OCI-LY3 (cell line): ENCODE measurements around the gene NID1.

Source experiments
- EZH2phosphoT487 ChIP-seq: fragments of 200-600 bp; shearing (Covaris generic); IDR thresholded peaks from 2 replicates; pipeline ENCODE4 v1.6.1; 2018; ENCODE audit warnings: antibody characterized with exemption, mixed run types, low read depth
- TF ChIP-seq, protein P1 (sequence below): fragments of 200-600, 300-600 bp; sonication (generic); IDR thresholded peaks from 2 replicates; pipeline ENCODE4 v1.5.1; 2014; ENCODE audit warnings: antibody characterized with exemption, low read length, low read depth

DNA sequence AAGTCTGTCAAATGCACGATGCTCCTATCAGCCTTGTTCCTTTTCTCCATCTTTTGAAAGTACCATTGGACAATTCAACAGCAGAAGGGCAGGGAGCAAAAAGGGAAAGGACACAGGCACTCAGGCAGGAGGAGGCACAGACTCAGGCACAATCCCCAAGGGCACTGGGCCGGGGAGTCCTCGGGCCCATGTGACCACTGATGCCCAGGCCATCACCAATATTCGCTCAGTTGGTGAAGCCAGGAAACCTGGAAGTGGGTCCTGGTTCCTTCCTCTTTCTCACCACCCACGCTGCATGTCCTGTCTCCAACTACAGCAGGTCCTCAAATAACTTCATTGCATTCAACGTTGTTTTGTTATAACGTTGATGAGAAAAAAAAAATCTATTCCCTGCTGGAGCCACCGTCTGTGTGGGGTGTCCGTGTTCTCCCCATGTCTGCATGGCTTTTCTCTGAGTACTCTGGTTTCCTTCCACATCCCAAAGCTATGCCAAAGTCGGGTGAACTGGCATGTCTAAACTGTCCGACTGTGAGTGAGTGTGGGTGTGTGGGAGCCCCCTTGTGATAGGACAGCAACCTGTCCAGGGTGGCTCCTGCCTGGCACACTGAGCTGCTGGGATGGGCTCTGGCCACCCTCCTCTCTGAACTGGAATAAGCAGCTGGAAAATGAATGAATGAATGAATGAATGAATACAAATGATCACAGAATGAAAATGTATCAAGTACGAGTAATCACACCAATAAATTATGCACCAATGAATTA, 12.5 kb downstream of the NID1 start:
- TF ChIP-seq, protein P1, sequence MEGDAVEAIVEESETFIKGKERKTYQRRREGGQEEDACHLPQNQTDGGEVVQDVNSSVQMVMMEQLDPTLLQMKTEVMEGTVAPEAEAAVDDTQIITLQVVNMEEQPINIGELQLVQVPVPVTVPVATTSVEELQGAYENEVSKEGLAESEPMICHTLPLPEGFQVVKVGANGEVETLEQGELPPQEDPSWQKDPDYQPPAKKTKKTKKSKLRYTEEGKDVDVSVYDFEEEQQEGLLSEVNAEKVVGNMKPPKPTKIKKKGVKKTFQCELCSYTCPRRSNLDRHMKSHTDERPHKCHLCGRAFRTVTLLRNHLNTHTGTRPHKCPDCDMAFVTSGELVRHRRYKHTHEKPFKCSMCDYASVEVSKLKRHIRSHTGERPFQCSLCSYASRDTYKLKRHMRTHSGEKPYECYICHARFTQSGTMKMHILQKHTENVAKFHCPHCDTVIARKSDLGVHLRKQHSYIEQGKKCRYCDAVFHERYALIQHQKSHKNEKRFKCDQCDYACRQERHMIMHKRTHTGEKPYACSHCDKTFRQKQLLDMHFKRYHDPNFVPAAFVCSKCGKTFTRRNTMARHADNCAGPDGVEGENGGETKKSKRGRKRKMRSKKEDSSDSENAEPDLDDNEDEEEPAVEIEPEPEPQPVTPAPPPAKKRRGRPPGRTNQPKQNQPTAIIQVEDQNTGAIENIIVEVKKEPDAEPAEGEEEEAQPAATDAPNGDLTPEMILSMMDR: no peak
- TF ChIP-seq EZH2phosphoT487: no peak
